ENCODE results near the gene RASSF3. TPM values are rescaled to one million over a fixed set of nuclear protein-coding genes. Genes with fewer than 3 reads are reported as not detected.

Gene RASSF3
- total and polyA plus RNA-seq, 10 of the 15 experiments (the other 5 are each of a cell fraction or from before 2014, with no cell fraction given) = 6.9 to 62.4 (median 30.3) TPM

DNA sequence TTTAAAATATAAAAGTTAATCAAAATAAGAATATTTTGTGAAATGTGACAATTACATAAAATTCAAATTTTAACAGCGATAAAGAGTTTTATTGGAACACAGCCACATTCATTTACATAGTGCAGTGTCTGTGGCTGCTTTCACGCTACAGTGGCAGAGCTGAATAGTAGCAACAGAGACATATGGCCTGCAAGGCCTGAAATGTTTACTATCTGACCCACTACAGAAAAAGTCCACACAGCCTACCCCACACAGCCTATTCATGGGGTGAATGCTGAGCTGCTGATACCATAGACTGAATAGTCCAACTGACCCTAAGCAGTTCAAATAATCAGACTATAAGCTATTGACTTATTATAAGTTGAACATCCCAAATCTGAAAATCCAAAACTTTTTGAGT lies 135.7 kb downstream of the RASSF3 start:
- Histone ChIP-seq H3K4me3 (no peak overlapping the region), H3K4me2 (ENCODE audit: control insufficient read depth, insufficient read depth) (no peak overlapping the region), H3K79me2 (ENCODE audit: control insufficient read depth, insufficient read depth, low read length) (no peaks in the 10 kb centered on the region), H2AFZ (ENCODE audit: control insufficient read depth, low read depth, low read length) (no peak overlapping the region), H3K36me3 (ENCODE audit: control insufficient read depth in 2 of 2, insufficient read depth in 2 of 2, low read length in 1 of 2) (peaks cover 0 to 19% of the 10 kb centered on the region in 2 experiments), H4K20me1 (ENCODE audit: control insufficient read depth, insufficient read depth) (no peaks in the 10 kb centered on the region), H3K27me3 (replicated peaks in 1 of 2; ENCODE audit: control insufficient read depth in 2 of 2, insufficient read depth in 2 of 2, low read length in 1 of 2) (no peaks in the 10 kb centered on the region), H3K4me1 (ENCODE audit: control insufficient read depth, insufficient read depth, low read length) (no peaks in the 10 kb centered on the region), H3K27ac (ENCODE audit: control insufficient read depth, insufficient read depth) (no peak overlapping the region), H3K9me3 (replicated peaks; ENCODE audit: control insufficient read depth, insufficient read depth, low read length) (no peaks in the 10 kb centered on the region), H3K9ac (ENCODE audit: control insufficient read depth, insufficient read depth, low read length) (no peak overlapping the region)
- no peak for DNase-seq (ENCODE audit: low read depth, low spot score)
- no TSS peak for BruUV-seq (replicated peaks)
- ATAC-seq = no peak
- in situ Hi-C loops (cut with MboI) = no loop called here
- no peak for FAIRE-seq
- no peak for TF ChIP-seq EED (IDR thresholded peaks at IDR 0.05; ENCODE audit: low read depth)
- TF ChIP-seq NR2F1 (conservative IDR thresholded peaks at IDR 0.05) = no peak
- no peak for TF ChIP-seq BMI1 (IDR thresholded peaks at IDR 0.05; ENCODE audit: borderline replicate concordance)
- TF ChIP-seq POLR2A (IDR thresholded peaks at IDR 0.05; ENCODE audit: low read depth, low read length) = no peak
- TF ChIP-seq BHLHE40 (IDR thresholded peaks at IDR 0.05; ENCODE audit: borderline replicate concordance in 1 of 2, low read depth in 2 of 2, low read length in 1 of 2) = no peak
- no peak for TF ChIP-seq WRNIP1 (IDR thresholded peaks at IDR 0.05; ENCODE audit: borderline replicate concordance, low read depth, low read length)
- TF ChIP-seq, protein P1, sequence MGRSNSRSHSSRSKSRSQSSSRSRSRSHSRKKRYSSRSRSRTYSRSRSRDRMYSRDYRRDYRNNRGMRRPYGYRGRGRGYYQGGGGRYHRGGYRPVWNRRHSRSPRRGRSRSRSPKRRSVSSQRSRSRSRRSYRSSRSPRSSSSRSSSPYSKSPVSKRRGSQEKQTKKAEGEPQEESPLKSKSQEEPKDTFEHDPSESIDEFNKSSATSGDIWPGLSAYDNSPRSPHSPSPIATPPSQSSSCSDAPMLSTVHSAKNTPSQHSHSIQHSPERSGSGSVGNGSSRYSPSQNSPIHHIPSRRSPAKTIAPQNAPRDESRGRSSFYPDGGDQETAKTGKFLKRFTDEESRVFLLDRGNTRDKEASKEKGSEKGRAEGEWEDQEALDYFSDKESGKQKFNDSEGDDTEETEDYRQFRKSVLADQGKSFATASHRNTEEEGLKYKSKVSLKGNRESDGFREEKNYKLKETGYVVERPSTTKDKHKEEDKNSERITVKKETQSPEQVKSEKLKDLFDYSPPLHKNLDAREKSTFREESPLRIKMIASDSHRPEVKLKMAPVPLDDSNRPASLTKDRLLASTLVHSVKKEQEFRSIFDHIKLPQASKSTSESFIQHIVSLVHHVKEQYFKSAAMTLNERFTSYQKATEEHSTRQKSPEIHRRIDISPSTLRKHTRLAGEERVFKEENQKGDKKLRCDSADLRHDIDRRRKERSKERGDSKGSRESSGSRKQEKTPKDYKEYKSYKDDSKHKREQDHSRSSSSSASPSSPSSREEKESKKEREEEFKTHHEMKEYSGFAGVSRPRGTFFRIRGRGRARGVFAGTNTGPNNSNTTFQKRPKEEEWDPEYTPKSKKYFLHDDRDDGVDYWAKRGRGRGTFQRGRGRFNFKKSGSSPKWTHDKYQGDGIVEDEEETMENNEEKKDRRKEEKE (IDR thresholded peaks at IDR 0.05) = no peak
- TF ChIP-seq KAT2A (conservative IDR thresholded peaks at IDR 0.05; ENCODE audit: control insufficient read depth, low read depth, low read length) = no peak
- ChIA-PET SMC1A (ENCODE audit: uncharacterized antibody, unreplicated experiment) (interaction anchor here (0.7 to 1.1 kb wide), 3 partner anchors 10 to 21 kb away, joined by 3 to 5 read pairs (median 4); no protein-coding TSS in a partner anchor), POLR2A (interaction anchor here (0.5 to 1.6 kb wide), 2 partner anchors 27 to 210 kb away, joined by 3 to 4 read pairs; no protein-coding TSS in a partner anchor), CTCF (interaction anchor here (1.6 to 2.3 kb wide), 2 partner anchors 10 to 196 kb away, joined by 5 to 6 read pairs; no protein-coding TSS in a partner anchor), RAD21 (ENCODE audit: unreplicated experiment) (interaction anchor here (1.0 kb wide), 1 partner anchor 197 kb away, joined by 3 read pairs; no protein-coding TSS in a partner anchor)
- 100% methylated on average over 2 of the region's 2 CpGs for WGBS (ENCODE audit: insufficient coverage, insufficient replicate concordance, low lambda C conversion rate, missing lambda C conversion rate)
- intact Hi-C loops (cut with micrococcal nuclease; ENCODE audit: unreplicated experiment) = no loop called here
